IPS-20b (cell line): Measurements from ENCODE around the gene ADAMTS1.

Source experiments
- H3K27ac ChIP-seq: one replicate; pipeline ENCODE4 v1.5.1; 2013; ENCODE audit warnings: low read length
- H3K27me3 ChIP-seq: 2 replicates; pipeline ENCODE4 v1.6.1; 2013; ENCODE audit warnings: mild to moderate bottlenecking, low read length, inconsistent platforms; ENCODE audit not compliant: insufficient read depth
- H3K36me3 ChIP-seq: 2 replicates; pipeline ENCODE4 v1.6.1; 2013; ENCODE audit warnings: low read depth, mild to moderate bottlenecking, inconsistent platforms, low read length, moderate library complexity; ENCODE audit not compliant: insufficient read depth
- H3K4me1 ChIP-seq: 2 replicates; pipeline ENCODE4 v1.6.1; 2013; ENCODE audit warnings: mild to moderate bottlenecking, control low read depth, inconsistent platforms, low read length, moderate library complexity; ENCODE audit not compliant: insufficient read depth
- H3K4me3 ChIP-seq: 2 replicates; pipeline ENCODE4 v1.5.1; 2013; ENCODE audit warnings: mild to moderate bottlenecking, low read length, inconsistent platforms
- H3K9ac ChIP-seq: 2 replicates; pipeline ENCODE4 v1.6.1; 2013; ENCODE audit warnings: low read depth, mild to moderate bottlenecking, inconsistent platforms, low read length, moderate library complexity
- H3K9me3 ChIP-seq: 2 replicates; pipeline ENCODE4 v1.6.1; 2013; ENCODE audit warnings: mild to moderate bottlenecking, low read depth, low read length, inconsistent platforms; ENCODE audit not compliant: insufficient read depth

The ADAMTS1 gene

GRCh38 chr21:26832546-26832945 is 12.7 kb downstream of the ADAMTS1 start:
- H3K4me3 ChIP-seq: no peak overlapping the region

GRCh38 chr21:26826801-26827200 is 18.4 kb downstream of the ADAMTS1 start:
- Histone ChIP-seq H3K4me1 (no peaks in the 10 kb centered on the region), H3K9ac (no peak overlapping the region), H3K9me3 (0 out of 2 replicates have a peak, but pooled peaks cover 5% of the 10 kb centered on the region), H3K27ac (no peak overlapping the region), H3K27me3 (no peaks in the 10 kb centered on the region), H3K4me3 (no peak overlapping the region), H3K36me3 (no peaks in the 10 kb centered on the region)

More at GRCh38 chr21:26832546-26832945, 12.7 kb downstream of the ADAMTS1 start:
- Histone ChIP-seq H3K9ac (no peak overlapping the region), H3K27me3 (no peaks in the 10 kb centered on the region), H3K36me3 (peaks cover 19% of the 10 kb centered on the region), H3K27ac (no peak overlapping the region), H3K4me1 (no peaks in the 10 kb centered on the region), H3K9me3 (no peaks in the 10 kb centered on the region)

- no peak overlapping the region for H3K27ac ChIP-seq
- H3K4me1 ChIP-seq: peaks cover 20% of the 10 kb centered on the region
- H3K9me3 ChIP-seq: no peaks in the 10 kb centered on the region
- no peaks in the 10 kb centered on the region for H3K27me3 ChIP-seq
- H3K9ac ChIP-seq: no peak overlapping the region
- H3K36me3 ChIP-seq: no peaks in the 10 kb centered on the region
- H3K4me3 ChIP-seq: no peak overlapping the region
These were observed 24.7 kb downstream of the ADAMTS1 start for GRCh38 chr21:26820509-26820908.

- no peak overlapping the region for H3K4me3 ChIP-seq
- no peaks in the 10 kb centered on the region for H3K9me3 ChIP-seq
- H3K4me1 ChIP-seq: peaks cover 20% of the 10 kb centered on the region
- H3K36me3 ChIP-seq: no peaks in the 10 kb centered on the region
- H3K27me3 ChIP-seq: no peaks in the 10 kb centered on the region
- no peak overlapping the region for H3K9ac ChIP-seq
- H3K27ac ChIP-seq: no peak overlapping the region
These were observed 25.4 kb downstream of the ADAMTS1 start for GRCh38 chr21:26819740-26820324.

GRCh38 chr21:26818906-26819305 is 26.3 kb downstream of the ADAMTS1 start:
- peaks cover 20% of the 10 kb centered on the region for H3K4me1 ChIP-seq

GRCh38 chr21:26815197-26815596 is 30.0 kb downstream of the ADAMTS1 start:
- Histone ChIP-seq H3K4me1 (peaks cover 19% of the 10 kb centered on the region), H3K4me3 (no peak overlapping the region), H3K36me3 (no peaks in the 10 kb centered on the region), H3K27ac (no peak overlapping the region), H3K27me3 (no peaks in the 10 kb centered on the region), H3K9ac (no peak overlapping the region), H3K9me3 (no peaks in the 10 kb centered on the region)

More at GRCh38 chr21:26818906-26819305, 26.3 kb downstream of the ADAMTS1 start:
- Histone ChIP-seq H3K27me3 (no peaks in the 10 kb centered on the region), H3K36me3 (no peaks in the 10 kb centered on the region), H3K9me3 (no peaks in the 10 kb centered on the region), H3K27ac (no peak overlapping the region), H3K4me3 (no peak overlapping the region), H3K9ac (no peak overlapping the region)

- H3K27me3 ChIP-seq: no peaks in the 10 kb centered on the region
- H3K9ac ChIP-seq: no peak overlapping the region
- H3K9me3 ChIP-seq: no peaks in the 10 kb centered on the region
- H3K4me3 ChIP-seq: no peak overlapping the region
- H3K36me3 ChIP-seq: no peaks in the 10 kb centered on the region
- H3K4me1 ChIP-seq: peaks cover 15% of the 10 kb centered on the region
- no peak overlapping the region for H3K27ac ChIP-seq
These were observed 30.8 kb downstream of the ADAMTS1 start for GRCh38 chr21:26814386-26814785.

- Histone ChIP-seq H3K4me1 (peaks cover 6% of the 10 kb centered on the region), H3K27me3 (no peaks in the 10 kb centered on the region), H3K27ac (no peak overlapping the region), H3K4me3 (no peak overlapping the region), H3K9ac (no peak overlapping the region), H3K9me3 (no peaks in the 10 kb centered on the region), H3K36me3 (no peaks in the 10 kb centered on the region)
These were observed 31.7 kb downstream of the ADAMTS1 start for GRCh38 chr21:26813426-26813998.

- H3K9me3 ChIP-seq: no peaks in the 10 kb centered on the region
- H3K36me3 ChIP-seq: no peaks in the 10 kb centered on the region
- no peak overlapping the region for H3K9ac ChIP-seq
- H3K4me1 ChIP-seq: no peaks in the 10 kb centered on the region
- H3K27me3 ChIP-seq: no peaks in the 10 kb centered on the region
- H3K27ac ChIP-seq: no peak overlapping the region
- H3K4me3 ChIP-seq: no peak overlapping the region
These were observed 33.0 kb downstream of the ADAMTS1 start for GRCh38 chr21:26812173-26812572.

GRCh38 chr21:26811482-26811881 is 33.7 kb downstream of the ADAMTS1 start:
- no peaks in the 10 kb centered on the region for H3K9me3 ChIP-seq
- H3K4me1 ChIP-seq: no peaks in the 10 kb centered on the region
- H3K9ac ChIP-seq: no peak overlapping the region
- H3K27me3 ChIP-seq: no peaks in the 10 kb centered on the region
- no peaks in the 10 kb centered on the region for H3K36me3 ChIP-seq
- H3K4me3 ChIP-seq: no peak overlapping the region
- H3K27ac ChIP-seq: no peak overlapping the region

GRCh38 chr21:26810676-26811415 is 34.4 kb downstream of the ADAMTS1 start:
- Histone ChIP-seq H3K4me1 (no peaks in the 10 kb centered on the region), H3K27me3 (no peaks in the 10 kb centered on the region), H3K9ac (no peak overlapping the region), H3K4me3 (no peak overlapping the region), H3K9me3 (no peaks in the 10 kb centered on the region), H3K27ac (no peak overlapping the region), H3K36me3 (no peaks in the 10 kb centered on the region)

GRCh38 chr21:26810266-26810665 is 34.9 kb downstream of the ADAMTS1 start:
- no peak overlapping the region for H3K27ac ChIP-seq

More at GRCh38 chr21:26810266-26810665, 34.9 kb downstream of the ADAMTS1 start:
- no peak overlapping the region for H3K4me3 ChIP-seq
- H3K27me3 ChIP-seq: no peaks in the 10 kb centered on the region
- H3K9ac ChIP-seq: no peak overlapping the region
- no peaks in the 10 kb centered on the region for H3K36me3 ChIP-seq
- H3K4me1 ChIP-seq: no peaks in the 10 kb centered on the region
- H3K9me3 ChIP-seq: no peaks in the 10 kb centered on the region
